Effector memory CD8-positive, alpha-beta T cell (primary cell): ENCODE results near the gene SMIM44.
A peak's percentile ranks its signal among the peaks of the same experiment; 100 is the strongest.
"Not testable (repeated sequence)": the region's sequence is repeated elsewhere in the genome, so short reads cannot be mapped to it uniquely, and the experiment has no call there.

Experiments
- ATAC-seq: fragments of 150-1000 bp; cut with Tn5 transposase; replicated peaks from 2 replicates; pipeline ENCODE4 v1.10.0; 2021; ENCODE audit warnings: mild to moderate bottlenecking, moderate library complexity
- DNase-seq, 3 experiments: peaks; one replicate each; pipeline ENCODE4 v3.0.0; 2021
- H3K27ac Mint-ChIP-seq, 2 donors: one replicate each; pipeline ENCODE4 v1.8.0; 2022; ENCODE audit warnings: mild to moderate bottlenecking in 2 of 2, mixed read lengths in 2 of 2, moderate library complexity in 2 of 2
- H3K27me3 Mint-ChIP-seq, 2 donors: one replicate each; pipeline ENCODE4 v1.8.0; 2022; ENCODE audit warnings: mixed read lengths in 2 of 2
- H3K36me3 Mint-ChIP-seq: one replicate; pipeline ENCODE4 v1.8.0; 2022; ENCODE audit warnings: mild to moderate bottlenecking, moderate library complexity, mixed read lengths; ENCODE audit not compliant: insufficient read depth
- H3K4me1 Mint-ChIP-seq, 2 donors: one replicate each; pipeline ENCODE4 v1.8.0; 2022; ENCODE audit warnings: low read depth in 2 of 2, mixed read lengths in 2 of 2
- H3K4me3 Mint-ChIP-seq, 2 donors: one replicate each; pipeline ENCODE4 v1.8.0; 2022; ENCODE audit warnings: mild to moderate bottlenecking in 2 of 2, mixed read lengths in 2 of 2, moderate library complexity in 2 of 2
- H3K9me3 Mint-ChIP-seq, 2 donors: one replicate each; pipeline ENCODE4 v1.8.0; 2022; ENCODE audit warnings: mixed read lengths in 2 of 2

SMIM44 gene

DNA sequence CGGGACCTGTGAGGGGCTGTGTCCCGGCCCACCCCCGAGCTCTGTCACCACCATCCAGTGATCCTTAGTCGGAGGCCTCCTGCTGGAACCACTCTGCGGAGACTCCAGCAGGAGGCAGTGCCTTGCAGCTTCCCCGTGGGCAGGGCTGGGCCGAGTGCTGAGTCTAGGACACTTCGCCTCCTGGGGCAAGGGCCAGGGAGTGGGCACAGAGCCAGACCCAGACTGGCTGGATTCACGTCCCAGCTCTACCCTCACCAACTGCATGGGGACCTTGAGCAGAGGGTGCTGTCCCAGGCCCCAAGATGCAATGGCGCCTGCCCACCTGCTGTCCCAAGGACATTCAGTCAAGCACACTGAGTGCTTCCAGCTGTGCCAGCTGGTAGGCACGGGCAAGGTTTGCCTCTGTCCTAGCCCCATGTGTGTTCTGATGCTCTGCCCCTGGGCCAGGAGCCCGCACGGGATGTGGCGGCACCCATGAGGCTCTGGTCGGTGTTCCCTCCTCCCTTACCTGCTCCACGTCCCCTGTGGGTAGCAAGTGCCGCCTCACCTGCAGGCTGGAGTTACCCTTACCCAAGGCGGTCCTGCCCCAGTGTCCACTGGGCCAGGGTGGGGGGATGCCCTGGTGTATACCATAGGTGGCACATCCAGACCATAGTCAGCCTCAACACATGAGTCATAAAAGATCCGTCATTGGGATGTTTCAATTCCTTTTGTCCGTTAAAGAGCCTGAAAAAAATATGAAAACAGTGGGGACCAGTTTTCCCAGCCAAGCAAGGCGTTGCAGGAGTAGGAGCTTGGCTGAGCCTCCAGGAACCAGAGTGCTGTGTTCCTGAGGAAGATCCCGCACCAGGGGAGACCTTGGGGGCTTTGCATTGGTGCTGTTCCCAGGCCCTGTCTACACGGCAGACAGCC lies 30.2 kb upstream of the SMIM44 start:
- ATAC-seq = no peak
- Mint-ChIP-seq H3K9me3 (no peaks in the 10 kb centered on the region), H3K36me3 (peaks cover 38% of the 10 kb centered on the region), H3K27me3 (no peaks in the 10 kb centered on the region), H3K4me3 (no peak overlapping the region), H3K4me1 (peaks cover 40 to 54% of the 10 kb centered on the region in 2 donors), H3K27ac (peak overlapping the region in 1 of 2 donors; percentile 12)
- no peak for DNase-seq

GRCh38 chr19:3512562-3513228 lies 29.5 kb upstream of the SMIM44 start:
- no peak for DNase-seq
- Mint-ChIP-seq H3K27ac (peak overlapping the region; percentile 12 to 62), H3K4me3 (no peak overlapping the region), H3K27me3 (no peaks in the 10 kb centered on the region), H3K4me1 (peaks cover 43 to 57% of the 10 kb centered on the region in 2 donors), H3K36me3 (peaks cover 41% of the 10 kb centered on the region), H3K9me3 (no peaks in the 10 kb centered on the region)
- no peak for ATAC-seq

DNA sequence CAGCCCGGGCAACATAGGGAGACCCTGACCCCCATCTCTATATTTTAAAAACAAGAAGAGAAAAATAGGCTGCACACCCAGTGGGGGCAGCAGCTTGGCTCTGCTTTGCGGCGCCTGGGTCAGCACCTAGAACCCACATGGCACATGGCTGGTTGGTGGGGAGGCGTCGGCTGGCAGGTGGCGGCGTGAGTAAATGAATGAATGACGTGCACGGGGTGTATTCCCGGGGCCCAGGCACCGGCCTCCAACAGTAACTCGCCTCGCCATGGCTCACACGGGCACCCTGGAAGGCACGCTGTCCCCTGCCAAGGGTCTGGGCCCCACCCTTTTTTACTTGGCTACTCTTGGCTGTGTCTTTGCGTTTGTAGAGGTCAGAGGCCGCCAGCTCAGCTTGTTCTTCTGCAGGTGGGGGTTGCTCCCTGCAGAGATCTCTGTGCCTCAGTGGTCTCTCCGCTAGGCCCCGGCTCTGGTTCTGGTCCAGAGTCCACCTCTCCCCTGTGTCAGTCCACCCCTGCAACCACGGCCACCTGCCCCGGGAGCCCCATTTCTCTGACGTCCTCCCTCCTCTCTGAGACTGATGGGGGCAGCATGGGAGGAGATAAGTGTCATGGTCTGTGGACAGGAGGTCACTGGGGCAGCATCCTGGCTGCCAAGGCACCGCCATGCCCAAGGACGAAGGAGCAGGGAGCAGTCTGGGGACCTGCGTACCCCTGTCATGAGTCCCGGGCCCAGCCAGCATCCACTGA lies 28.4 kb upstream of the SMIM44 start:
- Mint-ChIP-seq H3K9me3 (no peaks in the 10 kb centered on the region), H3K36me3 (peaks cover 41% of the 10 kb centered on the region), H3K4me1 (peaks cover 50 to 62% of the 10 kb centered on the region in 2 donors), H3K27me3 (no peaks in the 10 kb centered on the region), H3K27ac (peak overlapping the region; percentile 62 to 86), H3K4me3 (peak overlapping the region in 1 of 2 donors; percentile 38)
- no peak for DNase-seq
- no peak for ATAC-seq

DNA sequence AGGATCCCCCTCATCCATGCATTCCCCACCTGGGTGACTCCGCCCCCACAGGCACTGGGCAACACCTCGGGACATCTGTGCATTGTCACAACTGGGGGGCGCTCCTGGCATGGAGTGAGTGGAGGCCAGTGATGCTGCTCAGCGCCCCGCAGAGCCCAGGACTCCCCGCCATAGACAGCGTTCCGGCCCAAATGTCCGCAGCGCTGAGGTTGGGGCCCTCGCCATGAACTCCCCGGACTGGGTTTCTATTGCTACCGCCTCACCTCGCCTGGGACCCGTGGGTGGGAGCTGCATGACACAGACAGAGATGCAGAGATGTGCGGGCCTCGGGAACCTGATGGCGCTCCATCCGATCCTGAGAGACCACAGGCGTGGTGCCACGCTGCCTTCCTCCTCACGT lies 27.5 kb upstream of the SMIM44 start:
- H3K9me3 Mint-ChIP-seq = no peaks in the 10 kb centered on the region
- DNase-seq = no peak
- H3K27ac Mint-ChIP-seq = peak overlapping the region in 1 of 2 donors; percentile 67
- peaks cover 54 to 56% of the 10 kb centered on the region in 2 donors for H3K4me1 Mint-ChIP-seq
- no peak for ATAC-seq
- no peaks in the 10 kb centered on the region for H3K27me3 Mint-ChIP-seq
- peaks cover 47% of the 10 kb centered on the region for H3K36me3 Mint-ChIP-seq
- no peak overlapping the region for H3K4me3 Mint-ChIP-seq

DNA sequence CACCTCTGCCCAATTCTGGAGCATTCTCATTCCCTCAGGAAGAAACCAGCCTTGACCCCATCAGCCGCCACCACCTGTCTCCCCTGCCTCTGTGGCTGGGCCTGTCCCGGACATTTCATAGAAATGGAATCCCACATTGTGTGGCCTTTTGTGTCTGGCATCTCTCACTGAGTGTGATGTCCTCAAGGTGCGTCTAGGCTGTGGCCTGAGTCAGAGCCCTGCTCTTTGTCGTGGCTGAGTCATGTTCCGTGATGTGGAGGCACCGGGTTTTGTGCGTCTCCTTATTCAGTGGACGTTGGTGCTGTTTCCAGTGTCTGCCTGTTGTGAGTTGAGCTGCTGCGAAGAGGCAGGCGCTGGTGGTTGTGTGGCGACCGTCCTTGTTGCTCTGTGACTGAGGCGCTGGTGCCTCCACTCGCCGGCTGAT lies 26.3 kb upstream of the SMIM44 start:
- Mint-ChIP-seq H3K27me3 (no peaks in the 10 kb centered on the region), H3K9me3 (no peaks in the 10 kb centered on the region), H3K4me3 (peak overlapping the region; percentile 59 to 62), H3K4me1 (peaks cover 58 to 61% of the 10 kb centered on the region in 2 donors), H3K27ac (peak overlapping the region; percentile 35 to 56), H3K36me3 (peaks cover 49% of the 10 kb centered on the region)
- ATAC-seq (no peak), DNase-seq (no peak)

GRCh38 chr19:3508771-3509535 lies 25.7 kb upstream of the SMIM44 start:
- H3K4me3 Mint-ChIP-seq = peak overlapping the region; percentile 94 to 95
- no peaks in the 10 kb centered on the region for H3K27me3 Mint-ChIP-seq
- H3K27ac Mint-ChIP-seq = peak overlapping the region; percentile 35 to 56
- peaks cover 45% of the 10 kb centered on the region for H3K36me3 Mint-ChIP-seq
- ATAC-seq = no peak
- H3K9me3 Mint-ChIP-seq = no peaks in the 10 kb centered on the region
- no peak for DNase-seq
- H3K4me1 Mint-ChIP-seq = peaks cover 55% of the 10 kb centered on the region in 2 donors

GRCh38 chr19:3508121-3508661 lies 24.9 kb upstream of the SMIM44 start:
- H3K27me3 Mint-ChIP-seq, H3K9me3 Mint-ChIP-seq, ATAC-seq, DNase-seq: not testable (repeated sequence)
- peaks cover 50 to 52% of the 10 kb centered on the region in 2 donors for H3K4me1 Mint-ChIP-seq
- peak overlapping the region; percentile 94 to 95 for H3K4me3 Mint-ChIP-seq
- peak overlapping the region; percentile 35 to 99 for H3K27ac Mint-ChIP-seq
- H3K36me3 Mint-ChIP-seq = peaks cover 48% of the 10 kb centered on the region

GRCh38 chr19:3507371-3508120 lies 24.3 kb upstream of the SMIM44 start:
- H3K36me3 Mint-ChIP-seq = peaks cover 48% of the 10 kb centered on the region
- ATAC-seq (no peak), DNase-seq (no peak)
- H3K4me1 Mint-ChIP-seq = peaks cover 50% of the 10 kb centered on the region in 2 donors
- no peaks in the 10 kb centered on the region for H3K9me3 Mint-ChIP-seq
- H3K4me3 Mint-ChIP-seq = peak overlapping the region; percentile 94 to 95
- no peaks in the 10 kb centered on the region for H3K27me3 Mint-ChIP-seq
- H3K27ac Mint-ChIP-seq = peak overlapping the region; percentile 99

DNA sequence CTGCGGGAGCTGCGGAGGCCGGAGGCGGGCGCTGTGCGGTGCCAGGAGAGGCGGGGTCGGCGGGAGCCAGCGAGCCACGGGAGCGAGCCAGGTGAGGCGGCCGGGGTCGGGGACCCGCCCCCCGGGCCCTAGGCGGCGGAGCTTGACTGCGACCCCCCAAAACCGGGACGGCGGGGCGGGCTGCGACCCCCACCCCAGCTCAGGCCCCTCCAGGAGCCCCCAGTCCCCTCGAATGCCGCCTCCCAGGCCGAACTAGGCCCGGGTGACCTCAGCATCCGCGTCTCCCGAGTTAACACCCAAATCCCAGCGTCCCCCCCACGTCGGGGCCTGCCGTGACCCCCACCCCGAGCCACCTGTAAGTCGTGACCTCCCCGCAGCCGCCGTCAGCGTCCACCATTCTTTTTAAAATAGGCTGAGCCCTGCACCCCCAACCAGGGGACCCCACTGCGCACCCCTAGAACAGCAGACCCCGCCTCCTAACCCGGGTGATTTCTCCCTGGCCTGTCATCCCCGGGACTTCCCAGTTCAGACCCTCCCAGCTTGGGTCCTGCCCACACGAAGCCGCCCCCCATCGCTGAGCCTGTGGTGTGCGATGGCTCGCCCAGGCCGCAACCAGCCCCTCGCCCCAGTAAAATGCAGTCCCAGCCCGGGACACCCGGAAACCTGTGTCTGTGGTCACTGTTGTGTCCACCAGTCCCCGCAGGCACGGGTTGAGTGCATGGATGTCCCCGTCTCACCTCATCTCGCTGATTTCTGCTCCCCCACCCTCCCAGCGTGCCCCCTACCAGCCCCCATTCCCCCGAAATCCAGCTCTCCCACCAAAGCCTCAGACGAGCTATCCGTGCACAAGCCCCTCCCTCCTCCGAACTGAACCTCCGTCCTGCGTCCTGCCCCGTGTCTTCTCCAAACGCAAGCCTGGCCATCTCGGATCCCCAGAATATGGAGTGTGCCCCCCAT lies 23.4 kb upstream of the SMIM44 start:
- H3K27ac Mint-ChIP-seq = peak overlapping the region; percentile 99
- H3K4me3 Mint-ChIP-seq = peak overlapping the region; percentile 94 to 95
- DNase-seq (peak; percentile 25 to 42 (median 39)), ATAC-seq (peak; percentile 17)
- H3K36me3 Mint-ChIP-seq = peaks cover 45% of the 10 kb centered on the region
- peaks cover 43 to 46% of the 10 kb centered on the region in 2 donors for H3K4me1 Mint-ChIP-seq
- no peaks in the 10 kb centered on the region for H3K9me3 Mint-ChIP-seq
- H3K27me3 Mint-ChIP-seq = no peaks in the 10 kb centered on the region

DNA sequence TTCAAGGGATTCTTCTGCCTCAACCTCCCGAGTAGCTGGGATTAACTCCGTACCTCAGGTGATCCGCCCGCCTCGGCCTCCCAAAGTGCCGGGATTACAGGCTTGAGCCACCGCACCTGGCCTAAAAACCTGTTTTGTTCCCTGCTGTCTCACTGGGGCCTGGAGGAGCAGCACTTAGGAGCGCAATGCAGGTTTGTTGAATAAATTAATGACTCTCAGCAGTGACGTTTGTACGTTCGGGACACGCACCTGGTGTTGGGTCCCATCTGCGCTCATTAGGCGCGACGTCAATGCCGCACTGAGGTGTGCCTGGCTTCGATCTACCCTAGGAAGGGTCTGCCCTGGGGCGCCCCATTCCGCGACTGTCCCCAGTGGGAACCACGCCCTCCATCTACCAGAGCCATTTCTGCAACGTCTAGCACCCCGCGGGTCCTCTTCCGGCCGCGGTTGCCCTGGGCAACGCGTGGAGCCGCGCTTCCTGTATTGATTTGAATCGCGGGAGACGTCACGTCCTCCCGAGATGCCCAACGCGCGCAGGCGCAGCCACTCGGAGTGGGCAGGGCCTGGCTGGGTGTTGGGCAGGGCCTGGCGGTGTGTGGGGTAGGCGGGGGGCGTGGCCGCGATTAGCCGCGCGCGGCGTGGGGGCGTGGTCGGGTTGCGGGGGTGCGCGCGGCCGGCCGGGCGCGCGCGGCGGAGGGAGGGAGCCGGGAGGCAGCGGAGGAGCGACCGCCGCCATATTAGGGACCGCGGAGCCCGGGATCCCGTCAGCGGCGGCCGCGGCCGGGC lies 22.6 kb upstream of the SMIM44 start, which contains the start of gene FZR1:
FZR1 (plus strand) TSS at position 714 of the 786 bp plus-strand sequence. CDS start 16,679 bp downstream, outside the sequence.
- Mint-ChIP-seq H3K4me3 (peak within 1 kb of the TSS; percentile 94 to 95), H3K4me1 (peaks cover 41 to 47% of the 10 kb centered on the region in 2 donors), H3K27me3 (no peaks in the 10 kb centered on the region), H3K27ac (peak within 1 kb of the TSS; percentile 99), H3K9me3 (no peaks in the 10 kb centered on the region), H3K36me3 (peaks cover 43% of the 10 kb centered on the region)
- ATAC-seq (peak; percentile 84), DNase-seq (peak; percentile 98 to 100 (median 99))
